ENCODE results near the gene SUMF1. TPM values are rescaled to one million over a fixed set of nuclear protein-coding genes. Genes with fewer than 3 reads are reported as not detected.
A peak's percentile ranks its signal among the peaks of the same experiment; 100 is the strongest.

The SUMF1 gene
- total RNA-seq, 1 donor from 2014 or later, result 27.1 TPM

DNA sequence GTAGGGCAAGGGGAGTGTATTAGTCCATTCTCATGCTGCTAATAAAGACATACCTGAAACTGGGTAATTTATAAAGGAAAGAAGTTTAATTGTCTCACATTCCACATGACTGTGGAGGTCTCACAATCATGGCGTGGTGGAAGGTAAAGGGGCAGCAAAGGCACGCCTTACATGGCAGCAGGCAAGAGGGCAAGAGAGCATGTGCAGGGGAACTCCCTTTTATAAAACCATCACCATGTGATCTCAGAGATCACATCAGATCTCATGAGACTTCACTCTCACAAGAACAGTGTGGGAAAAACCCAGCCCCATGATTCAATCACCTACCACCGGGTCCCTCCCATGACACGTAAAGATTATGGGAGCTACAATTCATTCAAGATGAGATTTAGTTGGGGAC, 41.4 kb downstream of the SUMF1 start:
- intact Hi-C loops (cut with DNase I), result no loop called here
- ATAC-seq (no peak), DNase-seq (ENCODE audit: low spot score) (no peak)

- ATAC-seq, result no peak
- no peak for DNase-seq (ENCODE audit: low spot score)
- intact Hi-C loops (cut with DNase I), result no loop called here
Measured at GRCh38 chr3:4425055-4425454, 42.0 kb downstream of the SUMF1 start.

- DNase-seq (ENCODE audit: low spot score), result no peak
- intact Hi-C loops (cut with DNase I), result no loop called here
- peak; percentile 20 for ATAC-seq
Measured at GRCh38 chr3:4421121-4421520, 45.9 kb downstream of the SUMF1 start.

GRCh38 chr3:4419920-4420319, 47.1 kb downstream of the SUMF1 start:
- no peak for DNase-seq (ENCODE audit: low spot score)

GRCh38 chr3:4419386-4419785, 47.7 kb downstream of the SUMF1 start:
- no peak for DNase-seq (ENCODE audit: low spot score)
- no peak for ATAC-seq
- intact Hi-C loops (cut with DNase I), result no loop called here

More at GRCh38 chr3:4419920-4420319, 47.1 kb downstream of the SUMF1 start:
- ATAC-seq, result no peak
- intact Hi-C loops (cut with DNase I), result no loop called here

- intact Hi-C loops (cut with DNase I), result no loop called here
- ATAC-seq (no peak), DNase-seq (ENCODE audit: low spot score) (no peak)
Measured at GRCh38 chr3:4418156-4418555, 48.9 kb downstream of the SUMF1 start.

GRCh38 chr3:4417449-4417848, 49.6 kb downstream of the SUMF1 start:
- intact Hi-C loops (cut with DNase I), result no loop called here
- ATAC-seq (peak; percentile 13), DNase-seq (ENCODE audit: low spot score) (no peak)

DNA sequence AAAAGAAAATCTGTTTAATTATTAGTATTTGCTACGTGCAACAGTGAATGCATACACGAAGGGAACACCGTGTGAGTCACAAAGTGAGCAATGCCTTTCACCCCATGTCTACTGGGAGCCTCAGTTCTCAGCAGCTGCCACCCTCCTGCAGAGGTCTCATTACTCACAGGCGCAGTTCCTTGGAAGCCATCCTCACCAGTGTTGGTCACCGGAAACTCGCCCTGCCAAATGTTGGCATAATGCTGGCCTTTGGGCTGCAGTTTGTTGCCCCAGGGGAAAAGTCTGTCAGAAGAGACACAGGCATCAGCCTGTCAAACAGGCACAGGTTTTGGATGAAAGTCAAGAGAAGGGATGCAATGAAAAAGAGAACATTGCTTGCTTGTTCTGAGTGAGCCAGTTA, 50.1 kb downstream of the SUMF1 start:
- DNase-seq (ENCODE audit: low spot score) (no peak), ATAC-seq (peak; percentile 44)
- intact Hi-C loops (cut with DNase I), result no loop called here

GRCh38 chr3:4416427-4416945, 50.6 kb downstream of the SUMF1 start:
- intact Hi-C loops (cut with DNase I), result no loop called here
- ATAC-seq, result no peak
- DNase-seq (ENCODE audit: low spot score), result no peak

DNA sequence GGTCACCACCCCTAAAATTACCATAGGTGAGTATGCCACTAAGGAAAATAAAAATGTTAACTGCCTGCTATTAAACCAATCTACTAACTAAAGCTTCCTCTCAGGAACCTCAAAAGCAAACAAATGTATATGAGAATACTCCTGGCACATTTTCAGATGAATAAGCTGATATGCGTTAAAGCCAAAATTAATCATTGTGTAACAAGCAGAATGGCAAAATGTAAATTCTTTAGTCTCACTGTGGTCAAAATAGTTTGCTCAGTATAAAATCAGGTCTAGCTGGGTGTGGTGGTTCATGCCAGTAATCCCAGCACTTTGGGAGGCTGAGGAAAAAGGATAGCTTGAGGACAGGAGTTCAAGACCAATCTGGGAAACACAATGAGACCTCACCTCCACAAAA, 53.6 kb downstream of the SUMF1 start:
- intact Hi-C loops (cut with DNase I), result no loop called here
- DNase-seq (ENCODE audit: low spot score), result no peak
- no peak for ATAC-seq

DNA sequence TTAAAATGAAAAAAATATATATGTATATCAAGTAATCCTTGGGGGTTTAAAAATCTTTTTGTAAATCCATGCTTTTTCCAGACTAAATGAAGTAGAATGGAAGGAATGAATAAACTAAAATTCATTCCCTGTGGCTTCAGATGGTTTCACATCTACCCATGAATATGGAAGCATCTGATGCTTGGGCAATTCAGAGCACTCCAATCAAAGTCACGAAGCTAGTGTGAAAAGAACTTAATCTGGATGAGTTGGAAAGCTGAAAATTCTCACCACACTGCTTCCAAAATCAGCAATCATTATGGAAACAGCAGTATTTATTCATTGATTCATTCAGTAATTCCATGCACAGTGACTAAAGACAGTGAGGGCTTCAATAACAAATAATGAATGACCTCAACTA, 55.2 kb downstream of the SUMF1 start:
- DNase-seq (ENCODE audit: low spot score) (no peak), ATAC-seq (no peak)
- intact Hi-C loops (cut with DNase I), result no loop called here

DNA sequence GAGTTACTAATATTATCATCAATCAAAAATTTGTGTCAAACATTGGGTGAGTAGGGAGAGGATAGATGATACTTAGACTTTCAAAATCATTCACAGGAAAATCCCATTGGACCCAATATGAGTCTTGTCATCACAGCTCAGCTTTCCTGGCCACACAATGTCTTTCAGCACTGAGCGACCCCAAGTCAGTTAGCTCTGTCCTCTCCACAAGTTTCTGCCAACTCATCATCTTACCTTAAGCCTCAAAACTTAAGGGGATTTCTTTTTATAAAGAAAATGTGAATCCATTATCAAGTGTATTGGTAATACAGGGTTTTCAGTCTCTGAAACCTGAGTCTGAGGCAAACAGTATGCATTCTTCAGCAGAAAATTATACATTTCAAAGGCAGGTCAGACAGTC, 55.8 kb downstream of the SUMF1 start:
- ATAC-seq (no peak), DNase-seq (ENCODE audit: low spot score) (no peak)
- intact Hi-C loops (cut with DNase I), result no loop called here

GRCh38 chr3:4410606-4411005, 56.5 kb downstream of the SUMF1 start:
- ATAC-seq (no peak), DNase-seq (ENCODE audit: low spot score) (no peak)
- intact Hi-C loops (cut with DNase I), result no loop called here

GRCh38 chr3:4409971-4410573, 57.0 kb downstream of the SUMF1 start:
- DNase-seq (ENCODE audit: low spot score), result no peak
- intact Hi-C loops (cut with DNase I), result no loop called here
- ATAC-seq, result no peak

DNA sequence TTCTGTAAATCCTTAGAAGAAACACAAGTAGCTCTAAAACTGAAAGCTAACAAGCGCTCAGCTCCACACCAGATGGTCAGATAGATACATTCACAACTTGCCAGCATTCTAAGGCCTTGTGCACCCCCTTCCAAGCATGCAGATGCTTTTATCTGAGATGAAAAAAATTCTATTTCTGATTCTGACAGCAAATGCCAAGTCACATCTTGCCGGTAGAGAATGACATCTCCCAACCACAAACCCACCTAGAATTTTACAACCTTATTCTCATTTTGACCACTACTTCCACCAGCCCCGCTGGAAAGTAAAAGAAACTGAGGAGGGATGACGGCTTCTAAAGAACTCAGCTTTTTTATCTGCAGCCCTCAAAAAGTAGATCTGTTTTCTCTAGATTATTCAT, 57.7 kb downstream of the SUMF1 start:
- DNase-seq (ENCODE audit: low spot score) (no peak), ATAC-seq (no peak)
- intact Hi-C loops (cut with DNase I), result no loop called here

DNA sequence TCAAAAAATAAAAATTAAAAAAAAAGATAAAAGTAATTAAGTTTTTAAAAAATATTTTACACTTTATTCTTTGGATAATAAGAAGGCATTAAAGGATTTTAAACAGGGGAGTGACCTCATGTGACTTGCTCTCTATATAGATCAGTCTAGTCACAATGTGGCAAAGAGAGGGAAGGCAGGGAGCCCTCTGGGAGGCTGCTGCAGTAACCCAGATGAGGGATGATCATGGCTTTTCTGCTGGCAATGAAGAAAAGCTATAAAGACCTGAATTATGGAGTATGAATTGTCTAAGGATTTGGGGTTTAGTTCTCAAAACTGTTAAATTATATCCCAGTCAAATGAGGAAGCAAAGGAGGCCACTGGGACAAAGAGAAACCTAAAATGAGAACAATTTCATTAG, 58.1 kb downstream of the SUMF1 start:
- ATAC-seq (no peak), DNase-seq (ENCODE audit: low spot score) (no peak)
- intact Hi-C loops (cut with DNase I), result no loop called here

DNA sequence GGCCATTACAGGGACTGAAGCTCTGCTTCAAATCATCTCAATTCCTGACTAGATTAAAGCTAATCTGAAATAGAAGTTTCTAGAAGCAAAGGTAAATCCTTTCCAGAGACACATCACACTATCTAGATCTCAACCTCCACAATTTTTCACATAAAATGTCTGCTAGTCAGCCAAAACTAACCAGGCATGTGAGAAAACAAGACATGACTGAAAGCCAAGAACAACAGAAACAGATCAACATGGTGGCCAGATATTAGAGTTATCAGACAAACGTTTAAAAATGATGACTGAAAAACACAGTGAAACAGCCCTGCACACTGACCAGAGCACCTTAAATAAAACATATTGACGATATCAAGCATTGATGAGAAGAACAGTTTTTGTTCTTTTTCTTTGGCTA, 59.1 kb downstream of the SUMF1 start:
- ATAC-seq (no peak), DNase-seq (ENCODE audit: low spot score) (no peak)
- intact Hi-C loops (cut with DNase I), result no loop called here

- ATAC-seq (no peak), DNase-seq (ENCODE audit: low spot score) (no peak)
- intact Hi-C loops (cut with DNase I), result no loop called here
Measured at GRCh38 chr3:4406746-4407568, 60.1 kb downstream of the SUMF1 start.

GRCh38 chr3:4404881-4405280, 62.2 kb downstream of the SUMF1 start:
- DNase-seq (ENCODE audit: low spot score) (no peak), ATAC-seq (no peak)
- intact Hi-C loops (cut with DNase I), result no loop called here

GRCh38 chr3:4401441-4401840, 65.6 kb downstream of the SUMF1 start:
- ATAC-seq (no peak), DNase-seq (ENCODE audit: low spot score) (no peak)
- intact Hi-C loops (cut with DNase I), result no loop called here

DNA sequence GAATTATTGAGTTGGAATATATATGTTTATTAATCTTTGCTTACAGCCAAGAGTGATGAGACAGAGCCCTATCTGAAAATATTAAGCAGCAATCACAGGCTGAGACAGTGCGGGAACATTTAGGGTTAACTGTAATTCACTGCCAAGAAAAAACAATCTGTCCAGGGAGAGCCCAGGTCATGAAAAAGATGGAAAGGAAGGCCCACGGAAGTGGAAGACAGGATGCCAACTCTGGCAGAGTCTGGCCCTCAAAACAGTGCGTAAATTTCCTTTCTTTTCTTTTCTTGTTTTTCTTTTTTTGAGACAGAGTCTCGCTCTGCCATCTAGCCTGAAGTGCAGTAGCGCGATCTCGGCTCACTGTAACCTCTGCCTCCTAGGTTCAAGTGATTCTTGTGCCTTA, 67.6 kb downstream of the SUMF1 start:
- ATAC-seq (no peak), DNase-seq (ENCODE audit: low spot score) (no peak)
- intact Hi-C loops (cut with DNase I), result no loop called here

All from sciatic nerve (tissue), 2 donors.